Endothelial cell of umbilical vein (primary cell): ENCODE measurements around the gene PCDHGB7. TPM values are rescaled to one million over a fixed set of nuclear protein-coding genes. Genes with fewer than 3 reads are reported as not detected.
A peak's percentile ranks its signal among the peaks of the same experiment; 100 is the strongest.

Source experiments
- BruUV-seq: library from RNA; stranded (reverse); fragments of 400-500 nt; replicated peaks from 2 replicates; lab custom pipeline; 2021; lab: Mats Ljungman, UMichigan
- CTCF ChIA-PET: fragments of 300-600, 350-600 bp; sonication (Branson Sonifier 250); formaldehyde crosslinking; loops from one replicate; lab custom pipeline; 2021; ENCODE audit warnings: antibody characterized with exemption, inconsistent platforms; lab: Charles Lee
- POLR2A ChIA-PET: fragments of 300-600, 350-600 bp; sonication (Branson Sonifier 250); formaldehyde crosslinking; loops from one replicate; lab custom pipeline; 2021; ENCODE audit warnings: antibody characterized with exemption, inconsistent platforms; lab: Charles Lee
- DNase-seq: peaks from one replicate; pipeline ENCODE4 v3.0.0-alpha.2; 2011; ENCODE audit warnings: low read depth, low spot score
- FAIRE-seq: peaks from 2 replicates; lab custom pipeline; 2011; peaks lifted over from hg19 to GRCh38; lab: Jason Lieb, UNC
- H2AFZ ChIP-seq: 2 replicates; pipeline ENCODE4 v1.6.0; 2012; ENCODE audit warnings: low read depth, low read length, control low read depth, inconsistent platforms
- H3K27ac ChIP-seq: 2 replicates; pipeline ENCODE4 v1.5.1; 2011; ENCODE audit warnings: low read depth, mild to moderate bottlenecking, control low read depth, low read length, moderate library complexity; ENCODE audit not compliant: insufficient read depth
- H3K27me3 ChIP-seq, 2 experiments: 2 replicates each; pipeline versions ENCODE4 v1.6.0 to v1.6.1; 2011; ENCODE audit warnings: low read length in 2 of 2, mixed read lengths in 1 of 2; ENCODE audit not compliant: control insufficient read depth in 2 of 2, insufficient read depth in 2 of 2
- H3K36me3 ChIP-seq, 2 experiments: 2 replicates in 1 of 2; 3 replicates in 1 of 2; pipeline ENCODE4 v1.5.1; 2011; ENCODE audit warnings: low read length in 2 of 2, mild to moderate bottlenecking in 1 of 2, moderate library complexity in 1 of 2; ENCODE audit not compliant: control insufficient read depth in 2 of 2, insufficient read depth in 2 of 2; ENCODE audit errors: extremely low read depth in 1 of 2
- H3K4me1 ChIP-seq: 3 replicates; pipeline ENCODE4 v1.5.1; 2011; ENCODE audit warnings: mild to moderate bottlenecking, low read length; ENCODE audit not compliant: control insufficient read depth, insufficient read depth; ENCODE audit errors: extremely low read depth
- H3K4me2 ChIP-seq: 2 replicates; pipeline ENCODE4 v1.6.1; 2011; ENCODE audit warnings: low read length, control low read depth, mixed read lengths; ENCODE audit not compliant: insufficient read depth
- H3K4me3 ChIP-seq, 3 experiments: fragments of 200-600 bp in 1 of 3; sonication (generic), shearing (Covaris generic) in 1 of 3; replicated peaks in 1 of 3; 2 replicates each; pipeline ENCODE4 v1.5.1; 2011 to 2016; ENCODE audit warnings: control low read depth in 3 of 3, low read length in 3 of 3, mild to moderate bottlenecking in 2 of 3, inconsistent platforms in 1 of 3, low read depth in 1 of 3, moderate library complexity in 1 of 3; ENCODE audit not compliant: insufficient read depth in 1 of 3
- H3K79me2 ChIP-seq: 2 replicates; pipeline ENCODE4 v1.6.0; 2012; ENCODE audit warnings: low read length, inconsistent platforms; ENCODE audit not compliant: control insufficient read depth, insufficient read depth
- H3K9ac ChIP-seq: replicated peaks from 2 replicates; pipeline ENCODE3; 2011; ENCODE audit warnings: low read length, control low read depth; ENCODE audit not compliant: insufficient read depth; ENCODE audit errors: extremely low read depth
- H3K9me1 ChIP-seq: replicated peaks from 3 replicates; pipeline ENCODE4 v1.6.0; 2011; ENCODE audit warnings: mild to moderate bottlenecking, low read length; ENCODE audit not compliant: control insufficient read depth, insufficient read depth; ENCODE audit errors: extremely low read depth
- H3K9me3 ChIP-seq: replicated peaks from 2 replicates; pipeline ENCODE4 v1.5.1; 2012; ENCODE audit warnings: low read length, inconsistent platforms; ENCODE audit not compliant: control insufficient read depth, insufficient read depth
- H4K20me1 ChIP-seq: replicated peaks from 2 replicates; pipeline ENCODE3; 2011; ENCODE audit warnings: mild to moderate bottlenecking, low read length; ENCODE audit not compliant: control insufficient read depth, insufficient read depth; ENCODE audit errors: extremely low read depth
- EZH2 ChIP-seq: IDR thresholded peaks from 2 replicates; pipeline ENCODE4 v1.6.1; 2012; ENCODE audit warnings: borderline replicate concordance, low read depth, mild to moderate bottlenecking, moderate library complexity, low read length, inconsistent platforms; ENCODE audit not compliant: severe bottlenecking
- FOS ChIP-seq: IDR thresholded peaks from 2 replicates; pipeline ENCODE4 v1.6.1; 2011; ENCODE audit warnings: mild to moderate bottlenecking, low read length, moderate library complexity, borderline replicate concordance; ENCODE audit not compliant: insufficient read depth
- POLR2A ChIP-seq: IDR thresholded peaks from 2 replicates; pipeline ENCODE4 v1.6.1; 2012; ENCODE audit warnings: low read depth, mild to moderate bottlenecking, control low read depth, low read length
- dilution Hi-C: fragments of 300-500 bp; cut with MboI; formaldehyde crosslinking; loops from one replicate; pipeline ENCODE4 v1.15.0; 2019; ENCODE audit warnings: low sequenced_read_pairs; ENCODE audit not compliant: extremely low pct_ligation_motif_present
- intact Hi-C: fragments of 100-400 bp; cut with micrococcal nuclease; formaldehyde crosslinking; loops from one replicate; pipeline ENCODE4 v1.10.0; 2022
- polyA plus RNA-seq, 4 experiments: library from polyadenylated mRNA; depleted of rRNA in 3 of 4; stranded (reverse) in 3 of 4; unstranded in 1 of 4; fragments of >200 nt; gene quantifications; 2 replicates each; pipeline versions ENCODE4 v1.2.1 to v1.2.3, GENCODE V29; 2011 to 2012; ENCODE audit warnings: missing spikeins in 1 of 4
- total RNA-seq: library from RNA; stranded (reverse); gene quantifications from 2 replicates; pipeline ENCODE4 v1.2.3, GENCODE V29; 2021
- TF ChIP-seq, protein P1 (sequence below), 2 donors: IDR thresholded peaks; 1 replicate in 1 of 2; 2 replicates in 1 of 2; pipeline ENCODE4 v1.5.1; 2011; ENCODE audit warnings: low read length in 2 of 2, mild to moderate bottlenecking in 2 of 2, moderate library complexity in 2 of 2, control low read depth in 1 of 2, inconsistent platforms in 1 of 2, low read depth in 1 of 2; ENCODE audit not compliant: insufficient read depth in 1 of 2; ENCODE audit errors: extremely low read depth in 1 of 2

PCDHGB7 gene
- total and polyA plus RNA-seq, 2 donors (not counting 3 experiments of a cell fraction or from before 2014, with no cell fraction given), result 6.5 to 13.0 TPM

- Histone ChIP-seq H2AFZ (no peak overlapping the region), H3K27me3 (peaks cover 38 to 72% of the 10 kb centered on the region in 2 experiments), H3K9me3 (no peaks in the 10 kb centered on the region), H3K79me2 (no peaks in the 10 kb centered on the region), H3K4me3 (no peak overlapping the region), H3K4me1 (peaks cover 2% of the 10 kb centered on the region), H3K27ac (no peak overlapping the region), H3K36me3 (no peaks in the 10 kb centered on the region), H3K9me1 (no peaks in the 10 kb centered on the region), H3K9ac (no peak overlapping the region), H4K20me1 (no peaks in the 10 kb centered on the region), H3K4me2 (no peak overlapping the region)
- dilution Hi-C loops (no loop called here), intact Hi-C loops (no loop called here)
- TF ChIP-seq EZH2, result peak; percentile 41
- TF ChIP-seq, protein P1, sequence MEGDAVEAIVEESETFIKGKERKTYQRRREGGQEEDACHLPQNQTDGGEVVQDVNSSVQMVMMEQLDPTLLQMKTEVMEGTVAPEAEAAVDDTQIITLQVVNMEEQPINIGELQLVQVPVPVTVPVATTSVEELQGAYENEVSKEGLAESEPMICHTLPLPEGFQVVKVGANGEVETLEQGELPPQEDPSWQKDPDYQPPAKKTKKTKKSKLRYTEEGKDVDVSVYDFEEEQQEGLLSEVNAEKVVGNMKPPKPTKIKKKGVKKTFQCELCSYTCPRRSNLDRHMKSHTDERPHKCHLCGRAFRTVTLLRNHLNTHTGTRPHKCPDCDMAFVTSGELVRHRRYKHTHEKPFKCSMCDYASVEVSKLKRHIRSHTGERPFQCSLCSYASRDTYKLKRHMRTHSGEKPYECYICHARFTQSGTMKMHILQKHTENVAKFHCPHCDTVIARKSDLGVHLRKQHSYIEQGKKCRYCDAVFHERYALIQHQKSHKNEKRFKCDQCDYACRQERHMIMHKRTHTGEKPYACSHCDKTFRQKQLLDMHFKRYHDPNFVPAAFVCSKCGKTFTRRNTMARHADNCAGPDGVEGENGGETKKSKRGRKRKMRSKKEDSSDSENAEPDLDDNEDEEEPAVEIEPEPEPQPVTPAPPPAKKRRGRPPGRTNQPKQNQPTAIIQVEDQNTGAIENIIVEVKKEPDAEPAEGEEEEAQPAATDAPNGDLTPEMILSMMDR (IDR thresholded peaks at IDR 0.05; ENCODE audit: extremely low read depth in 1 of 2, insufficient read depth in 1 of 2, low read depth in 1 of 2, low read length in 2 of 2), result no peak
- no peak for TF ChIP-seq POLR2A
- TF ChIP-seq FOS, result no peak
- CTCF ChIA-PET, result interaction anchor here (0.9 to 2.0 kb wide), 3 partner anchors 10 to 164 kb away, joined by 3 to 6 read pairs (median 5); partner anchors contain the start of gene PCDHGA11
- BruUV-seq, result no TSS peak
- FAIRE-seq (no peak), DNase-seq (no peak)
- POLR2A ChIA-PET, result no interaction called here
Measured at GRCh38 chr5:141399555-141400258, 17.8 kb upstream of the PCDHGB7 start.
